ENCODE results near the gene TIMD4.
"Not testable (repeated sequence)": the region's sequence is repeated elsewhere in the genome, so short reads cannot be mapped to it uniquely, and the experiment has no call there.

Gene TIMD4

GRCh38 chr5:156963125-156963524 lies at the start of gene TIMD4:
Gene TIMD4, minus strand, starts transcription at chr5:156963226. Its CDS starts 28 bp downstream, at chr5:156963198.
- no peak for DNase-seq (ENCODE audit: low read depth in 3 of 3, low spot score in 1 of 3)

- DNase-seq (ENCODE audit: low read depth in 3 of 3, low spot score in 1 of 3): no peak
These were observed 43.2 kb upstream of the TIMD4 start for GRCh38 chr5:157006262-157006661.

- DNase-seq (ENCODE audit: low read depth in 3 of 3, low spot score in 1 of 3): no peak
These were observed 42.0 kb upstream of the TIMD4 start for GRCh38 chr5:157004893-157005551.

GRCh38 chr5:156991714-156992113 lies 28.7 kb upstream of the TIMD4 start:
- DNase-seq (ENCODE audit: low read depth in 3 of 3, low spot score in 1 of 3): no peak

- no peak for DNase-seq (ENCODE audit: low read depth in 3 of 3, low spot score in 1 of 3)
These were observed 21.0 kb upstream of the TIMD4 start for GRCh38 chr5:156984064-156984463.

- no peak for DNase-seq (ENCODE audit: low read depth in 3 of 3, low spot score in 1 of 3)
These were observed 18.5 kb upstream of the TIMD4 start for GRCh38 chr5:156981481-156981880.

GRCh38 chr5:156974328-156974727 lies 11.3 kb upstream of the TIMD4 start:
- no peak for DNase-seq (ENCODE audit: low read depth in 3 of 3, low spot score in 1 of 3)

GRCh38 chr5:156971848-156972525 lies 9.0 kb upstream of the TIMD4 start:
- no peak for DNase-seq (ENCODE audit: low read depth in 3 of 3, low spot score in 1 of 3)

GRCh38 chr5:156971415-156971814 lies 8.4 kb upstream of the TIMD4 start:
- DNase-seq (ENCODE audit: low read depth in 3 of 3, low spot score in 1 of 3): no peak

GRCh38 chr5:156967386-156967785 lies 4.4 kb upstream of the TIMD4 start:
- not testable (repeated sequence) for DNase-seq (ENCODE audit: low read depth in 3 of 3, low spot score in 1 of 3)

- DNase-seq (ENCODE audit: low read depth in 3 of 3, low spot score in 1 of 3): no peak
These were observed 6.7 kb downstream of the TIMD4 start for GRCh38 chr5:156956321-156956720.

- no peak for DNase-seq (ENCODE audit: low read depth in 3 of 3, low spot score in 1 of 3)
These were observed 11.7 kb downstream of the TIMD4 start for GRCh38 chr5:156951359-156951758.

GRCh38 chr5:156950716-156951115 lies 12.3 kb downstream of the TIMD4 start:
- DNase-seq (ENCODE audit: low read depth in 3 of 3, low spot score in 1 of 3): no peak

GRCh38 chr5:156949424-156949823 lies 13.6 kb downstream of the TIMD4 start:
- DNase-seq (ENCODE audit: low read depth in 3 of 3, low spot score in 1 of 3): no peak

- no peak for DNase-seq (ENCODE audit: low read depth in 3 of 3, low spot score in 1 of 3)
These were observed 15.1 kb downstream of the TIMD4 start for GRCh38 chr5:156947925-156948324.

- no peak for DNase-seq (ENCODE audit: low read depth in 3 of 3, low spot score in 1 of 3)
These were observed 21.0 kb downstream of the TIMD4 start for GRCh38 chr5:156942064-156942463.

- DNase-seq (ENCODE audit: low read depth in 3 of 3, low spot score in 1 of 3): not testable (repeated sequence)
These were observed 22.6 kb downstream of the TIMD4 start for GRCh38 chr5:156940462-156940861.

- DNase-seq (ENCODE audit: low read depth in 3 of 3, low spot score in 1 of 3): no peak
These were observed 26.1 kb downstream of the TIMD4 start for GRCh38 chr5:156936972-156937371.

- peak in 2 of 3 donors; percentile 14 to 39 for DNase-seq (ENCODE audit: low read depth in 3 of 3, low spot score in 1 of 3)
These were observed 28.4 kb downstream of the TIMD4 start for GRCh38 chr5:156934450-156935211.

GRCh38 chr5:156929366-156929948 lies 33.6 kb downstream of the TIMD4 start:
- no peak for DNase-seq (ENCODE audit: low read depth in 3 of 3, low spot score in 1 of 3)

GRCh38 chr5:156927545-156927944 lies 35.5 kb downstream of the TIMD4 start:
- DNase-seq (ENCODE audit: low read depth in 3 of 3, low spot score in 1 of 3): no peak

GRCh38 chr5:156925767-156926166 lies 37.3 kb downstream of the TIMD4 start:
- not testable (repeated sequence) for DNase-seq (ENCODE audit: low read depth in 3 of 3, low spot score in 1 of 3)

All from stimulated activated CD4-positive, alpha-beta T cell treated with anti-CD3 and anti-CD28 coated beads, TNF-alpha, amount 100 ng/mL, for 1 hour (primary cell).